Lung microvascular endothelial cell (primary cell): ENCODE results near the gene IL20. TPM values are rescaled to one million over a fixed set of nuclear protein-coding genes. Genes with fewer than 3 reads are reported as not detected.
A peak's percentile ranks its signal among the peaks of the same experiment; 100 is the strongest.

ENCODE experiments used
- DNase-seq, 2 donors: peaks; one replicate each; pipeline versions ENCODE4 v3.0.0 to v3.0.0-alpha.2; 2010; ENCODE audit warnings: low read depth in 2 of 2
- total RNA-seq: library from RNA; depleted of rRNA; stranded (reverse); fragments of >200 nt; gene quantifications from 2 replicates; pipeline ENCODE4 v1.2.1, GENCODE V29; 2014

Gene IL20, protein sequence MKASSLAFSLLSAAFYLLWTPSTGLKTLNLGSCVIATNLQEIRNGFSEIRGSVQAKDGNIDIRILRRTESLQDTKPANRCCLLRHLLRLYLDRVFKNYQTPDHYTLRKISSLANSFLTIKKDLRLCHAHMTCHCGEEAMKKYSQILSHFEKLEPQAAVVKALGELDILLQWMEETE
- not detected in 2 replicates for total RNA-seq

- DNase-seq = peak; percentile 34 to 58
Measured at GRCh38 chr1:206864939-206865671, at the start of gene IL20. TSS of gene IL20 (plus strand) at chr1:206865623. CDS start at chr1:206865853, 230 bp downstream.

GRCh38 chr1:206816390-206817287 lies 48.8 kb upstream of the IL20 start:
- no peak for DNase-seq

DNA sequence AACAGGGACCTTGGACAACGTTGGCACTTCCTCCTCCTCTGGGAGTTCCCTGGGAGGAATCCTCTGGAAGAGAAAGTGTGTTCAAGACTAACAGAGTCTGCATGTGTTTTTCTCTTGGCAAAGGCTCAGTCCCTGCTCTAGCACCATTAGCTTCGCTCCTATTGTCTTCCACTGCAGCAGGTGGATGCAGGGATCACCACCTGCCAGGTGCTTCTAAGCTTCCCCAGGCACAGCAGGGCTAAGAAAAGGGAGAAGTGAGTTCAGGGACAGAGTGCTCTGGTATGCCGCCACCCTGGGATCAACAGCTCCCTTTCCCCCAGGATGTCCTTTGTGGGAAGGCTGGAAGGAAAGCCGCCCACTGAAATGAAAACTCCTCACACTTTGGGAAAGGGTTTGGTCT lies 43.9 kb upstream of the IL20 start:
- DNase-seq = no peak

DNA sequence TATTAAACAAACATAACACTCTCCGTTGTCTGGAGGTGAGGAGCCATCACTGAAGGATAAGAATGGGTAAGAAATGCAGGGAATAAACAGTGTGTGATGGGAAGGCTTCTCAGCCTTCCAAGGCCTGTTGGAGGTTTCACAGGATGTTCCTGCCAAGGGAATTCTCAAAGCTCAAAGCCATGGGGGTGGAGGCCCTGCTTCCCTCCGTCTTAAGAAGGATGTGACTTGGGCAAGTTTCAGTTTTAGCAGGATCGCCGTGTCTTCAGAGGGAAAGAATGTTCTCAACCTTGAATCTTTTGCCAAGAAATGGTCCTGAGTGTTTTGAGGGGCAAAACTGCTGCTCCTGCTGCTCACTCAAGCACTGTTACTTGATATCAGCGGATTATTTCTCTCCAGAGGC lies 41.7 kb upstream of the IL20 start:
- DNase-seq = peak in 1 of 2 donors; percentile 43

GRCh38 chr1:206824331-206824730 lies 41.1 kb upstream of the IL20 start:
- peak in 1 of 2 donors; percentile 51 for DNase-seq

GRCh38 chr1:206826394-206826793 lies 39.0 kb upstream of the IL20 start:
- no peak for DNase-seq

- DNase-seq = no peak
Measured at GRCh38 chr1:206828061-206828460, 37.4 kb upstream of the IL20 start.

GRCh38 chr1:206828765-206829164 lies 36.7 kb upstream of the IL20 start:
- no peak for DNase-seq

DNA sequence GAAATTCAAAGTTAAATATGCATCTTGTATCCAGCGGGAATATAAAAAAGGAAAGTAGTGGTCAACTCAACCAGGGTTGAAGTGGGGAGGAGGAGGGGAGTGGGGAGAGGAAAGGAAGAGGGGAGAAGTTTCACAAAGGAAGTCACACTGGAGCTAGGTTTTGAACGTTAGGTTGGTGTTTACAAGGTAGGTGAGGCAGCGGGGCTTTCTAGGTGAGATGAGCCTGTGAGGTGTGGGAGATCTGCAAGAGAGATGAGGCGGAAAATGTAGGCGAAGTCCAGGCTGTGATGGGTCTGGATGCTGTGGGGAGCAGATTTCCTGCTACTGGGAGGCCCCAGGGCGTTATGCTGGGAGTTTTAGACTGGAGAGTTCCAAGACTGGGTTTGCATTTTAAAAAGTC lies 36.1 kb upstream of the IL20 start:
- DNase-seq = no peak

DNA sequence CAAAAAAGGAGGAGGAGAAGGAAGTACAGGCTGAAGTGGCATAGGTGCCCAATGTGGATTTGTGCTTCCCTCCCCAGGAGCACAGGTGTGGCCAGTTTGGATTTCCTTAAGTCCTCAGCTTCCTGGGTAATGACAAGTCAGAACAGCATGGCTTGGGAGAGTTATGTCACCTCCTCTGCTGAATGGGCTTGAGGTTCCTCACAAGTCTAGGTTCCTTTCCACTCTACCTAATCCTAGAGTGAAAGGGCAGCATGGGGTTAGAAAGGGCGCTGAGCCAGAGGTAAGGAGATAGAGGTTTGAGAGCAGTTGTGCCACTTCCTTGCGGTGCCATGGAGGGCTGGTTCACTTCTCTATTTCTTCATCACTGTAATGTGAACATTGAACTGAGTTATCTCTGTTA lies 35.5 kb upstream of the IL20 start:
- DNase-seq = no peak

DNA sequence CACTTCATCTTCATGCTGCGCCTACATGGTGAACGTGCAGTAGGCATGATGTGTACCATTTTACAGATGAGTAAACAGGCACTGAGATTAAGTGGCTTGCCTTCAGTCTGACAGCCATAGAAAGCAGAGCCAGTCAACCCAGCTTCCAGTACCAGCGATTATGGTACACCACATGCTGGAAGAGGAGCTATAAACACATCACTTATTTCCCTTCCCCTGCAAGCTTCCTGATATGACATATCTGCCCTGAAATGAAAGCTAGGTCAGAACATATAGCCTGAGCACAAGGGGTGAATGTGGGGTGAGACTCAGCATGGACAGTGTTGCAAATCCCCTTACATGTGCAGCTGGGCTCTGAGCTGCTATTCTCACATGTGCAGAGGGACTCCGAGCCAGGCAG lies 33.8 kb upstream of the IL20 start:
- DNase-seq = no peak

GRCh38 chr1:206832352-206832880 lies 33.0 kb upstream of the IL20 start:
- DNase-seq = no peak

DNA sequence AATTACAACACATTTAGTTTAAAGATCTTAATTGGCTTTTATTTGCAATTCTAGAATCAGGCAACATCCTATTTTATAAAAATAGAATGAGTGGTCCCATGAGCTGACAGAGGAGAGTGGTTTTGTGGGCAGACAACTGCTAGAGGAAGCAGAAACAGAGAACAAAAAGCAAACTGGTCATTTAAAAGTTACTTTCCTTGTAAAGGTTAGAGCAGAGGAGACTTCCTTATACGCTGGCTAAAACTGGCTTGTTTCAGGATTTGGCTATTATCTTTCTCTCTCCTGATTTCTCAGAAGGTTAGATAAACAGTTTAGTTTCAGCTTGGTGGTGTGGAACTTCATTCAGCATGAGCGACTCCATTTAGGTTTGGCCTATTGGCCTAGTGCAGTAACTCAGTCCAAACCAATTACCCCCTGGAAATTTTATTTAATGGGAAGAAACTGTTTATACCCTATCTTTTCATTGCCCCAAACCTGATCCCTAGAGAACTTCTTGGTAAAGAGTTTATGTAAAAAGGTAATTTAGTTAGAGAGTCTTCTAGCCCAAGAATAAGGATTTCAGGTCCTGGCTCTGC lies 32.2 kb upstream of the IL20 start:
- no peak for DNase-seq

- no peak for DNase-seq
Measured at GRCh38 chr1:206833801-206834200, 31.6 kb upstream of the IL20 start.

- no peak for DNase-seq
Measured at GRCh38 chr1:206834217-206834616, 31.2 kb upstream of the IL20 start.

DNA sequence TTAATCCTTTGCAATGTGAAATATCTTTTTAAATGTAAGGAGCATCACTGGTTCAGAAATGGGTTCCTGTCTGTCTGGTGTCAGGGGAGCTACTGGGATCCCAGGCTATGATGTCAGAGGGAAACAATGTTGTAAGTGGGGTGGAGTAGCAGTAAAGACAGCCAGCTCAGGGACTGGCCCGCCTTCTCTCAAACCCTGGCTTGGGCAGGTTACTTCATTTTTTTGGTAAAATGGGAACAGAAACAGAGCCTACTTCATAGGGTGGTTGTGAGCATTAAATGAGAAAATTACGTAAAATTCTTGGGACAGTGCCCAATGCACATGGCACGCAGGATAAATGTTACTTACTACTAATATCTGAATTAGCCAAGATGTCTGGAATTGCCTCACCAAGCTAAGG lies 30.7 kb upstream of the IL20 start:
- DNase-seq = no peak

- DNase-seq = no peak
Measured at GRCh38 chr1:206835186-206835585, 30.2 kb upstream of the IL20 start.

GRCh38 chr1:206836111-206836510 lies 29.3 kb upstream of the IL20 start:
- DNase-seq = no peak

DNA sequence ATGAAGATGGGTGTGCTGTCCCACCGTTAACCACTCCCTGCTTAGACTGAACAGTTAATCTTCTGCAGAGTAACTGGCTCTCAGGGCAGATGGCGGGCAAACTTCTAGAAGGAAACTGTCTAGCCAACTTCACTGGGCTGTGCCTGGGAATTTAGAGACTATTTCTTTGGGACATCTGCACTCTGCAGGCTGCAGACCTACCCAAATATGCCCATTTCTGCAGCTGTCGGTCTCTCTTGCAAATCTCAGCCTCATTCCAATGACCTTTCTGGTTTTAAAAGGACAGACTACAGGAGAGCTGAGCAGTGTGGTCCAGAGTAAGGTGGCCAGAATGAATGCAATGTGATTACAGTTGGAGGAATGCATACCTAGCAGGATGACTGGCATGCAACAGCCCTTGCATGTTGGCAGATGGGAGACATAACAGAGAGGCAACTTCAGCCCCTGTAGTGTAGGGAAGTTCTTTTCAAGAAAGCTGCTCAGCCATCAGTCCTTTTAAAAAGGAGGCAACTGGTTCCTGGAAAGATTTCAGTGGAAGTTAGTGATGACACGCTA lies 26.3 kb upstream of the IL20 start:
- DNase-seq = no peak

- peak in 1 of 2 donors; percentile 67 for DNase-seq
Measured at GRCh38 chr1:206839857-206840256, 25.6 kb upstream of the IL20 start.

DNA sequence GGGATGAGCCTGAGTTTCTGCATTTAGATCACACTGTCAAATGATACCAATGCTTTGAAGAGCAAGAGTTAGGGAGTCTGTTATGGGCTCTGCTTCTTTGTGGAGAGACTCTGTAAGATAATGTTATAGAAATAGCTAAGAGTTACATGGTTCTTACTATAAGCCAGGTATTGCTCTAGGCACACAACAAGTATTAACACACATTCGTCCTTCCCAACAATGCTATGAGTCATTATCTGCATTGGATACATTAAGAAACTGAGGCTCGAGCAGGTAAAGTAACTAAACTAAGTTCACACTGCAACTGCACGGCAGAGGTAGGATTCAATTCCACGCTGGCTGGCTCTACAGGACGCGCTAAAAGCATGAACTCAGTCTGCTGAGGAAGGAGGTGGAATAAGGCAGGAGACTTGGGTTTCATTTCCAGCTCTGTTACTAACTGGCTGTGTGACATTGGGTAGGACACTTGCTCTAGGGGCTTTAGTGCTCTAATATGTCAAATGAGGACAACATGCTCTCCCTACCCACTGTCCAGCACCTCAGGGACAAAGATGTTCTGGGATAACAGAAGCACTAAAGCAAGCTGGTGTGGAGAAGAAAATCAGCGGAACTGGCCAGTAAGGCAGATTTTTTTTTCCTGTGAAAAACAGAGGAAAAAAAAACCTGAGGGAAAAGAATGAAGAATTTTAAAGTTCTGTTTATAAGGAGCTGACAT lies 23.7 kb upstream of the IL20 start:
- no peak for DNase-seq
